ENCODE data around the gene KDM2B.

KDM2B gene

DNA sequence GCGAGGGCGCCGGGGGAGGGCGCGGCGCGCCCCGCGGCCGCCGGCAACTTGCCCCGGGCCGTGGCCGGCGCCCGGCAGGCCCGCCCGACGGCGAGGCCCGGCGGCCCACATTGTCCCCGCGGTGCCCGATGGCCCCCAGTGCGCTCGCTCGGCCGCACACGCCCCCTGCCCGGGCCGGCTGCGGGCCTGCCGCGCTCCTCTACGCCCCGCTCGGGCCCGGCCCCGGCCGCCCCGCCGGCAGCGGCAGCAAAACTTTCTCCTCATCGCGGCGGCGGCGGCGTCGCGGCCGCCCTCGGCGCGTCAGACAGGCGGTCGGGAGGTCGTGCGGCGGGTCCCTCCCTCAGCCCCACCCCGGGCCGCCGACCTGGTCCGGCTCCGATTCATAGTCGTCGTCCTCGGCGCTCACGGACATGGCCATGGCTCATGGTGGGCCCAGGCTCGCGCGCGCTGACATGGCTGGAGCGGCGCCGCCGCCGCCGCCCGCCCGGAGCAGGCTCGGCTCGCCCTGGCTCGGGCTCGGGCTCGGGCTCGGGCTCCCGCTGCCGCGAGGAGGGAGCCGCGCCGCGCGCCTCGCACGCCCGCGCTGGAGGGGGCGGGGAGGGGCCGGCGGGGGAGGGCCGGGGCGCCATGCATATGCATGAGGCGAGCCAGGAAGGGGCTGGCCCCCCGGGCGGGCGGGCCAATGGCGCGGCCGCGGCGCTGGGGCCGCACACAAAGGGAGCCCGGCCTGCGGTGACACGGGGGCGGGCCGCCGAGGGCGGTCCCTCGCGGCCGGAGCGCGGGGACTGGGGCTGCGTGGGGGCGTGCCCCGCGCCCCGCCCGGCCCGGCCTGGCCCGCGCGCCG is 113.8 kb downstream of the KDM2B start:
- in situ Hi-C loops (cut with MboI; ENCODE audit: low sequenced_read_pairs), result no loop called here

DNA sequence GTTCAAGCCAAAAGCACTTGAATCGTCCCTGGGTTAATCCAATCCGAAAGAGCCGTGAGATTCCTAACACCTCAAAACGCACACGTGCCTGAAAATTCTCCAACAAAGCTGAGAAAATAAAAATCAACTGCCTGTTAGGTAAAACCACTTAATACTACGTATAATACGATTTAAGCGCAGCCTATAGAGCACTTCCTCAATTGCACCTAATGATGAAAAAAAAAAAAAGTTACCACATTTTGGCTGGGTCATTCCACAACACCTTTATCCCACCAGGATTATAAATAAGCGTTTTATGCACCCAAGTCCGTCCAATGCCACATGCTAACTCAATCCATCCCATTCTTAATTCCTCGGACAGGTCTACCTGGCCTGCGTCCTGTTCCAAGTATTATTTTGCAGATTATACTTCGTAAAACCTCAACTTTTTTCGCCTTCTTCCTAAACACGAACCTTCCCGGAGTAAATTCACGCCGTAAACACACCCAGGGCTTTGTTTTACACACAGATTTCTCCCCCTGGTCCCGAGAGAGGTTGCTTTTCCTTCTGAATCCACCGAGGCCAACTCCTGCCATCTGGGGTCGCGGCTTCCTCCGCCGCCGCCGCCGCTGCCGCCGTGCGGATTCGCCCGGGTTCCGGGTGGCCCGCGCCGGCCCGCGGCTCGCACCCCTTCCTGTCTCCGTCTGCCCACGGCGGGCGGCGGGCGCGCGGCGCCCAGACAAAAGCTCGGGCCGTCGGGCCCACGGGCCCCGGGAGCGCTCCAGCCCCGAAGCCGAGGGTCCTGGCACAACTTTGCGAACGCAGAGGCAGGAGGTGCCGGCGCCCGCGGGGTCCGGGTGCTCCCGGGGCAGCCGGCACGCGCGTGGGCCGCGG is 114.7 kb downstream of the KDM2B start:
- in situ Hi-C loops (cut with MboI; ENCODE audit: low sequenced_read_pairs), result no loop called here

DNA sequence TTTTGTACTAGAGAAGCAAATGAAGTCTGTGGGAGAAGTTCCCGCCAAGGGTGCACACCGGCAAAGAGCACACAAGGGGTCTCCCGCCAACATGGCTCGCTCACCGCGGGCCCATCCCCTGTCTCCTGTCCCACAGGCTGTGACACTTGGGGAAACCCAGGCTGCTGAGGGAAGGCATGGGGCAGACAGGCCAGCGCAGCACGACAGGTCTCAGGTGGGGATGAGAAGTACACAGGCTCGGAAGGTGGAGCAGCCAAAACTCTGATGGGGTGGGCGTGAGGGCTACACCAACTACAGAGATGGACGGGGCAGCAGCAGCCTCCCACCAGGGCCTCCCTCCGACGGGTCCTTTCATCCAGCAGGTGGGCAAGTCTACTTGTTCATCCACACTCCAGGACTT is 116.5 kb downstream of the KDM2B start:
- in situ Hi-C loops (cut with MboI; ENCODE audit: low sequenced_read_pairs), result no loop called here

DNA sequence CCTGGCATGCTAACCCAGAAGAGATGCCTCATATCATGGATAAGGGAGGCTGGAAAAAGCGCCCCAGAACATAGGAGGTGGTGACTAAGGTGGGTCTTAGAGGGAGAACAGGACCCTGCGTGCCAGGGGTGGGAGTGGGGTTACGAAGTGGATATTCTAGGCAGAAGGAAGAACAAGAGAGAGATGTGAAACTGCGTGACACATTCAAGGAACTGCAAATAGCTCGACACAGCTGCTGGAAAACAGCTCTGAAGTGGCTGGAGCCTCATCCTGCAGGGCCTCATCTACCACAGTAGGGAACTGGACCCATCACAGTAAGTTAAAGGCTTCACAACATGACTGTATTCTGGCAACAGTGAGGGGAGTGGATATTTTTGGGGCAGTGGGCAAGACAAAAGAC is 119.8 kb downstream of the KDM2B start:
- in situ Hi-C loops (cut with MboI; ENCODE audit: low sequenced_read_pairs), result no loop called here

DNA sequence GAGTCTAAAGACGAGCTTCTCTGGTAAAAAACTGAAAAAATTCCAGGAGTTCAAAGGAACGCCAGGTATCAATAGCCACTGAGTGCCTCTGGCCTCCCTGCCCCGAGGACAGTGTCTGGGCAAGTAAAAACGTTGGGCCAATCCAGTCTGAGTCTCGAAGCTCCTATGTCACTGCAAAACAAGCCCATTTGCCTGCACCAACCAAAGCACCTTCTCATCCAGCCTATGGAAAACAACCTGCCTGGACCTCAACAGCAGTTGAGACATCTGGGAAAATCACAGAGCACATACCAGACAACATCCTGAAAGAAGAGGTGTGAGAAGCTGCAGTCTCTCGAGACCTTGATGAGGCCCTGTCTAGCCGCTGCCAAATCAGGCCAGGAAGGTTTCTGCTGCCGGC is 124.3 kb downstream of the KDM2B start:
- in situ Hi-C loops (cut with MboI; ENCODE audit: low sequenced_read_pairs), result no loop called here

DNA sequence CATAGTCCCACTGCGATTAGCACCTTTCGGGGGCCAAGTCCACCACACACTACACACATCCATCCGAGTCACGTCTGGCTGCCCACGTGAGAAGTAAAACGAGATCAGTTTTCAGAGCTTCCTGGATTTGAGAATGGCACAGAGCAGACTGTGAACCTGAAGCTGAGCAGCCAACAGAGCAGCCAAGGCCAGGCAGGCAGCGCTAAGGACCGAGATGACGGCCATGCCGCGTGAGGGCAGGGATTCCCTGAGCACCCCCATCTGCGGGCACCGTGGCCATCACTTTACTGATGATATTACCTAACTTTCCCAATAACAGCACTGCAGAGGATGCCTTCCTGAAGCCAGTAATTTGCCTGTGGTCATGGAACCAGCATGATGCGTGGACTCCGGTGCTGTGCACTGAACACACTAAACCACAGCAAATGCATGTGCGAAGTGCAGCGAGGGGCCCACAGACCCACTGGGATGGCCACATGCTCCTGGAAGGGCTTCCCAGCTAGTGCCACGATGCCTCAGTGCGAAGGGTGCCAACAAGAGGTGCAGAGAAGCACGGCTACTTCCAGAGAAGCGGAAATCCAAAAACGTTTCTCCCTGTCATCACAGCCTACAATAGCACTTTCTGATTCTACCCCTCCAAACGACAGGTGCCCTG is 124.9 kb downstream of the KDM2B start:
- in situ Hi-C loops (cut with MboI; ENCODE audit: low sequenced_read_pairs), result no loop called here

DNA sequence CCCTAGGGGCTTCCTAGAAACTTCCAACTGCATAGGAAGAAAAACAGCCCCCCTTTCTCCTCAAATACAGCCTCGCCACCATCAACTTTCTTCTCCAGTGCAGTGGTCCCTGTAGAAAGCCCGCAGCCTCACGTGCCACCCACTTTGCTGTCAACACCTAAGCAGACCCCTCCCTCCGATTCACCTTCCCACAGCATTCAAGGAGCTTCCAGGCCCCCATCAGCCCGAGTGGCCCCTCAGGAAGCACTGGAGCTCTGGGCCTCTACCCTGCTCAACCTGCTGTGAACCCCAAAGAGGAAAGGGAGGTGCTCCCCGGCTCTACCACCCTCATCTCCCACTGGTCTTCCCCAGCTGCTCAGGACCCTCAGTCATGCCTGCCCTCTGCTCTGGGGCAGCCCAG is 125.9 kb downstream of the KDM2B start:
- in situ Hi-C loops (cut with MboI; ENCODE audit: low sequenced_read_pairs), result no loop called here

DNA sequence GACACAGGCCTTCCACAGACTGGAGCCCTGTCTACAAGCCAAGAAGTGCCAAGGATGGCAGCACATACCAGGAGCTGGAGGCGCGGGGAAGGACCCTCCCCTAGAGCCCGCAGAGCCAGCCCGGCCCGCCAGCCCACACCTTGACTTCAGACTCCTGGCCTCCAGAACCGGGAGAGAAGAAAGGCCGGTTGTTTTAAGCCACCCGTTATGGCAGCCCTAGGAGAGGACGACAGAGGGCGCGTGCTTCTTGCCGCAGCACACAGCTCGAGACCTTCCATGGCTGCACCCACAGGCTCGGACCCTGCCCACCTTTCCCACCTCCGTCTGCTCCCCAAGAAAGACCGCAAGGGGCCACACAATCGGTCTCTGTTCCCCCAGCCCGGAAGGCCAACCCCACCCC is 127.2 kb downstream of the KDM2B start:
- in situ Hi-C loops (cut with MboI; ENCODE audit: low sequenced_read_pairs), result no loop called here

DNA sequence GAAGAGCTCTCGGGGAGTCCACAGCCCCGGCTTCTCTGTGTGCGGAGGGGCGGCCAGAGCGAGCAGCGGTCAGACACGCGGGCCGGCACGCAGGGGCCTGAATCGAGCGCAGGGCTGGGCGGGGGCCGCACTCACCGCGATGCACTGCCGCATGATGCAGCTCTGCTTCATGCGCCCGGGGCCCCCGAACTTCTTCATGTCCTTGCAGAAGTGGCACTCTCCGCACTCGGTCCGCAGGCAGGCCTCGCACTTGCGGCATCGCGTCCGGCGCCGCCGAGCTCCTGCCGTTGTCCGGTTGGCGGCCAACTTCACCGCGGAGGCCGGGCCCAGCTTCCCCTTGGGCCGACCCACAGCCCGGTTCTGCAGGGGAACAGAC is 127.8 kb downstream of the KDM2B start:
- in situ Hi-C loops (cut with MboI; ENCODE audit: low sequenced_read_pairs), result no loop called here

DNA sequence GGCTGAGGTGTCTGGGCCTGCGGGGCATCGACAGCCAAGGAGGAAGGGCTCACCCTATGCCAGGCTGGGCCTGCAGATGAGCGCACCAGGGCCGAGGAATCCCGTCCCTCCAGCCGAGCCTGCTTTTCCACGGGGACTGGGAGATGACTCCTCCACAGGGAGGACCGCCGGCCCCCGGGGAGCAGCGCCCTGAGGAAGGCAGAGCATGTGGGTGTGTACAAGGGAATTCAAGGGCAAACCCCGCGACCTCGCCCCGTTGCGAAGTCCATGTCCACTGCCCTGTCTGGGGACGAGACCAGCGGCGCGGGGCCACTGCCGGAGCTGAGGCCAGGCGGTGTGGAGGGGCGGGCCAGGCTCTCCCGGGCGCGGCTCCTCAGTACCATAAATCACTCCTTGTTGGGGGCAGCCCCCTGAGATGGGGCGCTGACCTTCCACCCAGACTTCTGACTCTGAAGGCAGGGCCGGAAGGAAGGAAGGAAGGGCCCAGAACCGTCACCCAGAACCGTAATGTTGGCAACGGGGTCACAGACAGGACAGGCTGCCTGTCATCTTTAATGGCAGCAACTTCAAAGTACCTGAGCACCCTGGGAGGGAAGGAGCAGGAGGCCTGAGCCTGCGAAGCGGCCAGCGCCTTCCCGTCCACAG is 128.4 kb downstream of the KDM2B start:
- in situ Hi-C loops (cut with MboI; ENCODE audit: low sequenced_read_pairs), result no loop called here

DNA sequence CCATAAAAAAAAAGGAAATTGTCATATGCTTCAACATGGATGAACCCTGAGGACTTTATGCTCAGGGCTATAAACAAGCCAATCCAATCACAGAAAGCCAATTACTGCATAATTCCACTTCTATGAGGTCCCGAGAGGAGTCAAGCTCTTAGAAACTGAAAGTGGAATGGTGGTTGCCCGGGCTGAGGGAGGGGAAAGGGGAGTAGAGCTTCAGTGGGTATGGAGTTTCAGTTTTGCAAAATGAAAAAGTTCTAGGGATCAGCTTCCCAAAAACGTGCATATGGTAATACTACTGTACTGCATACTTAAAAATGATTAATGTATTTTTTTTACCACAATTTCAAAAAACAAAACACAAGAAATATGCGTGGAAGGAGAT is 128.9 kb downstream of the KDM2B start:
- in situ Hi-C loops (cut with MboI; ENCODE audit: low sequenced_read_pairs), result no loop called here

DNA sequence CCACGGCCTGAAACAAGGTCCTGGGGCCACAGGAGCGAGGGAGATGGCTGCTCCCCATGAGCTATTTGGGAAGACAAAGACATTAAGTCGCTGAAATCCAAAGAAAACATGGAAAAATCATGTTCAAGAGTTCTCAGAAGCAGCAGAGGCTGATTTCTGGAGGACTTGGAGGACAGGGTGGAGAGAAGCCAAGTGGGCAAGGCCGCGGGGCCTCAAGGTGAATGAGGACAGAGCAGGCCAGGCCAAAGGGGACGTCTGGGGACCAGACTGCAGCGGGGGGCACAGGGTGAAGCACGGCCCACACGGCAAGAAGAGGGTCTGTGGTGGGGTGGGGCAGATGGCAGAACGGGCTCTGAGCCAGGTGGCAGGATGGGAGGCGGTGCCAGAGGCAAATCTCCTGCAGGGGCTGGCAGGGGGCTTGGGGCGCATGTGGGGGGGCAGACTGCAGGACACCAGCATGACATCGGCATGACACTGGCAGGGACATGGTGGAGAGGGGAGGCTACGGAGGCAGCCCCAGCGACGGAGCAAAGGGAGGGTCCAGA is 132.0 kb downstream of the KDM2B start:
- in situ Hi-C loops (cut with MboI; ENCODE audit: low sequenced_read_pairs), result no loop called here

DNA sequence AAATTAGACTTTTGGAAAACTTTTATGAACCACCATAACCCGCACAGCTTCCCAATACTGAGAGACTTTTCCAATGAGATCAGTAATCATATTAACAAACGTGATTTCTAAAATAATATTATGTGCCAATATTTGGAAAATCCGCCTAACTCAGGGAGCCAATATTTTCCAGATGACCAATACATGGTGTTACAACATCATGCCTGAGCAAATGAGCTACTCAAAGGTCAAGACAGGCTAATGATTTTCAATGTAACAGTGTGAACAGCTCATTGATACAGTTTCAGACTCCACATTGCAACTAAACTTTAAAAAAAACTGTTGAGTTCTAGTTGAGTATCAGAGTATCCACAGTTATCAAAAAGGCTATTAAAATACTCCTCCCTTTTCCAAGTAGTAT is 134.1 kb downstream of the KDM2B start:
- in situ Hi-C loops (cut with MboI; ENCODE audit: low sequenced_read_pairs), result no loop called here

DNA sequence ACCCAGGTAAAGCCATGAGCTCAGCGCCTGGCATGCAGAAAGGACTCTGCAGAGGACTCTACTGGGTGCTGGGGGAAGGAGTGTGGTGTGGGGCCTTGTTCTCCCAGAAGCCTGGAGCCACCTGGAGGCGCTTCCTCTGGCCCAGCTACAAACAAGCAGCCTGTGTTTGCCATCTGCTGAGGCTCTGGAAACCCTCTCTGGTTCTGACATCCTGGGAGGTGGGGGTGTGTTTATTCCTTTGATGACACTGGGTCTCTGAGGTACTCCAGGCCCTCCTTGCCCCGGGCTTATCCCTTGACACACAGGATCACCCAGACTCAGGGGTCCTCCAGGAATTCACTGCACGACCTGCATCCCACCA is 136.0 kb downstream of the KDM2B start:
- in situ Hi-C loops (cut with MboI; ENCODE audit: low sequenced_read_pairs), result no loop called here

DNA sequence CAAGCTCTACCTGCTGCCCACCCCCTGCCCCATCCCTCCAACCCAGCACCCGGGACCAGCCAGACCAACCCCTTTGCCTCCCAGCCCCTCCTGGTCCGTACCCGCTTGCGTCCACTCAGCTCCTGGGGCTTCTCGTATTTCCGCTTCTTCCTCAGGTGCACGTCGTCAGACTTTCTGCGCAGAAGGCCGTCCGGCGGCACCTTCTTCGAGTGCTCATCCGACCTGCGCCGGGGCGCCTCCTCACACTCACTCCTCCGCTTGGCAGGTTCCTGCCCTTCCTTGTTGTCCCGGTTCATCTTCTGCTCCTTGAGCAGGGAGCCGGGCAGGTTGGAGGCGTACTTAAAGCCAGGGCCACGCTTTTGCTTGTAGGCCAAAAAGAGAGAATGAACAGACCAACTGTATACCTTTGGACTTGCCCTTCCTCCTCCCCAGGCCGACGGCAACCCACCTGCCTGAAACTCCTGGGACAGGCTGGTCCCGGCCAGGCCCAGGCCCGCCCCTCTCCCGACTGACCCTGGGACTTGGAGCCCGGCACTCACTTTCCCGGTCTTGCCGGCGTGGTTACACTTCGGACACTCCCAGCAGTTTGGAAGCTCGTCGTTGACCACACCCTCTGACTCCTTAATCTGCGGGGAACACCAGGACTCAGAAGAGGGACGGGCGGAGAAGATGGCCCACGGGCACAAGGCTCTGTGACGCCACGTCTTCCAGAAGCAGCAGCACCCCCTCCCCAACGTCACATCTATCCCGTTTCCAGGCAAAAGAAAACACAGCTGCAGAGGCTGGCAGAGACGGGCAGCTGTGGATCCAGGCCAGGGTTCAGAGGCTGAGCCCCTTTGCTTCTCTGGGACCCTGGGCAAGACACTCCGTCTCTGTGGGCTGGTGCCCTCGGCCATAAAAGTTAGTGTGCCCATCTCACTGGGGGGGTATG is 136.6 kb downstream of the KDM2B start:
- in situ Hi-C loops (cut with MboI; ENCODE audit: low sequenced_read_pairs), result no loop called here

DNA sequence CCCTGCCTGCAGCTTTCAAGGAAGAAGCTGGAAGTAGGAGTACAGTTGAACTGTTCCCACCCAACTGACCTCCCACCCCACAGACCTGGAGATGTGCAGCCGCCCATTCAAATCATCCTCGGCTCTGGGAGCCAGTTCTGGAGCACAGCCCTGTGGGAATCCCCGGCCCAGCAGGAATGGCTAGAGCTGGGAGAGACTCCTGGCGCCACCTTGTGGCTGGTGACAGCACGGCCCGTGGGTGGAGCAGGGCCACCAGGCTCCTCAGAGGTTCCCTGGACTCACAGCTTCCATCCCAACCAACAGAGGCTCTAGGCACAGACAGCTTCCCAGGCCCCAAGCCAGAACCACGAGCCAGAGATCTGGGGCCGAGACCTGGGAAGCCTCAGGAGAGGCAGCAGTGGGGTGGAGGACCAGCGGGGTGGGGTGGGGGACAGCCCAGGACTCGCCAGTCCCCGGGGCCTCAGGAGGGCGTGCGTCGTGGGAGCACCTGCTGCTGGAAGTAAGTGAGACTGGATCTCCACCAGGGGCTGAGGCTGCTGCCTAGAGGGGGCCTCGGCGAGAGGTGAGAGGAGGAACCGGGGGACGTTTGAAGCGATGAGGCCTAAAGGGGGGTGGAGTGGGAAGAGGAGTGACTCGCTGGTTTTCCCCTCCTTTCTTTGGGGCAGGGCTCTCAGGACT is 137.5 kb downstream of the KDM2B start:
- in situ Hi-C loops (cut with MboI; ENCODE audit: low sequenced_read_pairs), result no loop called here

DNA sequence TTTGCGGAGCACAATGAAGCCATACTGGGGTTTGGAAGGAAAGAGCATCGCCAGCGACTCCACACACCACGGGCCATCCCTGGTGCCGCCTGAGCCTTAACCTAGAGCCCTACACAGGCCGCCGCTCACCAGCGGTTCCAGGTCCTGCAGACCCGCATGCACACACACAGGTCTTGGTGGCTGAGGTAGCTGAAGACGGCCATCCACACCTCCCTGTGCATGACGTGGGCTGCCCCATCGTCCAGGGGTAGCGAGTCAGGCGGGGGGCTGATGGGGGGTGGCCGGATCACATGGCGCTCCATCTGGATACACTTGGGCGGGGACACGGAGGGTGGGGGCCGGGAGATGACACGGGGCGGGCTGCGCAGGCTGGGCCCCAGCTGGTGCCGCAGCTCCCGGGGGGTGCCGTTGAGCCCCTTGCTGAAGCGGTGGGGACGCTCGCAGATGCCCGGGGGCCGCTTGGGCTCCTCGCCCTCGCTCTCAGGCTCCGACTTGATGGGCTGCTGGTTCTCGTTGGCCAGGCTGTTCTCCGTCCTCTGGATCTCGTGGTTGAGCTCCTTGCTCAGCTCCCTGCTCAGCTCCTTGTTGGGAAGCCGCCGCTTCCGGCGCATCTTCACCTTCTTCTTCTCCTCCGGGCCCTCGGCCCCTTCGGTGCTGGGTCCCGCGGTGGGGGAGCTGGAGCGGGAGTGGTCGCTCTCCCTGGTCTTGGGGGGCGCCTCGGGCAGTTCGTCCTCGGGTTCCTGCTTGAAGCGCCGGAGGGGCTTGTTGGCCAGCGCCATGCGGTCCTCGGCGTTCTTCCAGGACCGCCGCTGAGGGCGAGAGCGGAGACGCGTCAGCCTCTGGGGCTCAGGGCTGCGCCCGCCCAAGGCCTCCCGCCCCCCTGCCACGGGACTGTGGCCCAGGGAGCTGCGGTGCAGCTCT is 138.5 kb downstream of the KDM2B start:
- in situ Hi-C loops (cut with MboI; ENCODE audit: low sequenced_read_pairs), result no loop called here

DNA sequence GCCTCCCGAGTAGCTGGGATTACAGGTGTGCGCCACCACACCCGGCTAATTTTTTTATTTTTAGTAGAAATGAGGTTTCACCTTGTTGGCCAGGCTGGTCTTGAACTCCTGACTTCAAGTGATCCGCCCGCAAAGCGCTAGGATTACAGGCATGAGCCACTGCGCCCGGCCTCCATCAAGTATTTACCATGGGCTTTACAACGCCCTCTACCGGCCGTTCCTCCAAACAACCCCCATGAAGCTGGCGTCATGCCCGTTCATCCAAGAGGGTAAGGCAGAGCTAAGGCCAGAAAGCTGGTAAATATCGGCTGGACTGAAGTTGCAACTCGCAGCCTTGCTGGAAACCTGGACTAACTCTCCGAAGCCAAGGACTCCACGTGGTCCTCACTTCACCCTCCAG is 139.3 kb downstream of the KDM2B start:
- in situ Hi-C loops (cut with MboI; ENCODE audit: low sequenced_read_pairs), result no loop called here

All from hTERT RPE-1 (cell line).